OCI-LY3 (cell line): ENCODE data around the gene SVIL.

Experiments used
- H2AFZ ChIP-seq: fragments of 200-600, 300-600 bp; shearing (Covaris generic); 2 replicates; pipeline ENCODE4 v1.6.0; 2014; ENCODE audit warnings: antibody characterized with exemption, low read depth, low read length
- H3K27ac ChIP-seq: fragments of 200-600, 300-600 bp; sonication (generic); 2 replicates; pipeline ENCODE4 v1.5.1; 2014; ENCODE audit warnings: mild to moderate bottlenecking, low read length, moderate library complexity, mixed read lengths
- H3K27me3 ChIP-seq: fragments of 200-600, 300-600 bp; sonication (generic); 2 replicates; pipeline ENCODE4 v1.6.1; 2014; ENCODE audit warnings: low read depth, low read length, mixed read lengths
- H3K36me3 ChIP-seq: fragments of 200-600, 300-600 bp; sonication (generic); replicated peaks from 2 replicates; pipeline ENCODE3; 2014; ENCODE audit warnings: low read depth, low read length, mixed read lengths
- H3K4me1 ChIP-seq: fragments of 300-600, 200-600 bp; sonication (generic); 2 replicates; pipeline ENCODE4 v1.6.1; 2014; ENCODE audit warnings: low read length, mixed read lengths
- H3K4me2 ChIP-seq: fragments of 200-600, 300-600 bp; sonication (generic); 2 replicates; pipeline ENCODE4 v1.6.1; 2014; ENCODE audit warnings: low read length, mixed read lengths
- H3K4me3 ChIP-seq: fragments of 300-600, 200-600 bp; sonication (generic); 2 replicates; pipeline ENCODE4 v1.5.1; 2014; ENCODE audit warnings: antibody characterized with exemption, mild to moderate bottlenecking, low read length, moderate library complexity
- H3K79me2 ChIP-seq: fragments of 300-600, 200-600 bp; shearing (Covaris generic); 2 replicates; pipeline ENCODE4 v1.6.1; 2014; ENCODE audit warnings: mild to moderate bottlenecking, low read length, mixed read lengths
- H3K9ac ChIP-seq: fragments of 300-600, 200-600 bp; shearing (Covaris generic); 2 replicates; pipeline ENCODE4 v1.6.0; 2014; ENCODE audit warnings: mild to moderate bottlenecking, low read length, moderate library complexity
- H3K9me3 ChIP-seq: fragments of 200-600, 300-600 bp; shearing (Covaris generic); 2 replicates; pipeline ENCODE4 v1.6.1; 2014; ENCODE audit warnings: low read length, mixed read lengths; ENCODE audit not compliant: insufficient read depth
- H4K20me1 ChIP-seq: fragments of 200-600, 300-600 bp; sonication (generic); 2 replicates; pipeline ENCODE4 v1.6.1; 2016; ENCODE audit warnings: low read length, mixed read lengths; ENCODE audit not compliant: insufficient read depth
- EZH2phosphoT487 ChIP-seq: fragments of 200-600 bp; shearing (Covaris generic); IDR thresholded peaks from 2 replicates; pipeline ENCODE4 v1.6.1; 2018; ENCODE audit warnings: antibody characterized with exemption, mixed run types, low read depth
- TF ChIP-seq, protein P1 (sequence below): fragments of 200-600, 300-600 bp; sonication (generic); IDR thresholded peaks from 2 replicates; pipeline ENCODE4 v1.5.1; 2014; ENCODE audit warnings: antibody characterized with exemption, low read length, low read depth

Gene SVIL

DNA sequence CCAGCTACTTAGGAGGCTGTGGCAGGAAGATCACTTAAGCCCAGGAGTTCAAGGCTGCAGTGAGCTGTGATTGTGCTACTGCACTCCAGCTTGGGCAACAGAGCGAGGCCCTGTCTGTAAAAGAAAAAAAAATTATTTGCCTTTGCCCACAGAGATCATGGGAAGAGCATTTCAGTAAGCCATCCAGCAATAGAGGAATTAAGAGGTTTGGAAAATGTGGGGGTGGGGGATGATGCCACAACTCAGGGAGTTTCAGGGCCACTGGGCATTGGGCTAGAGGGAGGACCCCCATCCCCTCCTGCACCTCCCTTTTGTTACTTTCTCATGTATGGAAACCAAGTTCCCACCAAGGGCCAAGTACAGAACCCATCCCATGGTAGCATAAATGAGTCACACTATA lies 38.4 kb downstream of the SVIL start:
- Histone ChIP-seq H3K4me1 (no peaks in the 10 kb centered on the region), H3K9me3 (no peaks in the 10 kb centered on the region), H3K4me3 (no peak overlapping the region), H3K4me2 (no peak overlapping the region), H3K79me2 (no peaks in the 10 kb centered on the region), H3K27me3 (no peaks in the 10 kb centered on the region), H3K36me3 (no peaks in the 10 kb centered on the region), H3K9ac (no peak overlapping the region), H2AFZ (no peak overlapping the region), H4K20me1 (no peaks in the 10 kb centered on the region), H3K27ac (no peak overlapping the region)
- no peak for TF ChIP-seq EZH2phosphoT487
- TF ChIP-seq, protein P1, sequence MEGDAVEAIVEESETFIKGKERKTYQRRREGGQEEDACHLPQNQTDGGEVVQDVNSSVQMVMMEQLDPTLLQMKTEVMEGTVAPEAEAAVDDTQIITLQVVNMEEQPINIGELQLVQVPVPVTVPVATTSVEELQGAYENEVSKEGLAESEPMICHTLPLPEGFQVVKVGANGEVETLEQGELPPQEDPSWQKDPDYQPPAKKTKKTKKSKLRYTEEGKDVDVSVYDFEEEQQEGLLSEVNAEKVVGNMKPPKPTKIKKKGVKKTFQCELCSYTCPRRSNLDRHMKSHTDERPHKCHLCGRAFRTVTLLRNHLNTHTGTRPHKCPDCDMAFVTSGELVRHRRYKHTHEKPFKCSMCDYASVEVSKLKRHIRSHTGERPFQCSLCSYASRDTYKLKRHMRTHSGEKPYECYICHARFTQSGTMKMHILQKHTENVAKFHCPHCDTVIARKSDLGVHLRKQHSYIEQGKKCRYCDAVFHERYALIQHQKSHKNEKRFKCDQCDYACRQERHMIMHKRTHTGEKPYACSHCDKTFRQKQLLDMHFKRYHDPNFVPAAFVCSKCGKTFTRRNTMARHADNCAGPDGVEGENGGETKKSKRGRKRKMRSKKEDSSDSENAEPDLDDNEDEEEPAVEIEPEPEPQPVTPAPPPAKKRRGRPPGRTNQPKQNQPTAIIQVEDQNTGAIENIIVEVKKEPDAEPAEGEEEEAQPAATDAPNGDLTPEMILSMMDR, result no peak

DNA sequence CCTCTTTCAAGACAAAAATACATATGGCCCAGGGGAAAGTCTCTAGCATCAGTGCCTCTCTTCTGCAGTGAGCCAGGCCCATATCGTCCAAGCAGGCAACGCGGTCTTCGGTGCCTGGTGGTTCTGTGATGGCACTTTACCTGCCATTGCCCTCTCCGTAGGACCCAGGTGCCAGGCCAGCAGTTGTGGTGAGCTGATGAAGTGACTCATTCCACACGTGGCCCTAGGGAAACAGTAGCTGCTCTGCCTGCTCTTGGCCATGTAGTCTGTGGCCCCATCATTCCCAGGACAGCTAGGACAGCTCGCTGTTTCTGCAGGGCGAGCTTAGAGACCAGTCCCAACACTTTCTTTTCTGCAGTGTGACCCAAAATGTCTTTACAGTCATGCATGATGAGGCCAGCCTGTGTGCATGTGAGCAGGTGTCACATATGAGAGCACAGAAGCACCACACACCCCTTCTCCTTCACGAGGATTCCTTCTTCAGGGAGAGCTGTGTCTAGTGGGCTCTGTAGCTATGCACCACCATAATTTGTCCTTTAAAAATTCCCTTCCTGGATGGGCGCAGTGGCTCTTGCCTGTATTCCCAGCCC lies 39.0 kb downstream of the SVIL start:
- no peak for TF ChIP-seq EZH2phosphoT487
- TF ChIP-seq, protein P1, result no peak
- Histone ChIP-seq H3K27me3 (no peaks in the 10 kb centered on the region), H3K79me2 (no peaks in the 10 kb centered on the region), H2AFZ (no peak overlapping the region), H3K36me3 (no peaks in the 10 kb centered on the region), H3K9me3 (no peaks in the 10 kb centered on the region), H3K27ac (no peak overlapping the region), H4K20me1 (no peaks in the 10 kb centered on the region), H3K4me3 (no peak overlapping the region), H3K4me2 (no peak overlapping the region), H3K4me1 (no peaks in the 10 kb centered on the region), H3K9ac (no peak overlapping the region)

DNA sequence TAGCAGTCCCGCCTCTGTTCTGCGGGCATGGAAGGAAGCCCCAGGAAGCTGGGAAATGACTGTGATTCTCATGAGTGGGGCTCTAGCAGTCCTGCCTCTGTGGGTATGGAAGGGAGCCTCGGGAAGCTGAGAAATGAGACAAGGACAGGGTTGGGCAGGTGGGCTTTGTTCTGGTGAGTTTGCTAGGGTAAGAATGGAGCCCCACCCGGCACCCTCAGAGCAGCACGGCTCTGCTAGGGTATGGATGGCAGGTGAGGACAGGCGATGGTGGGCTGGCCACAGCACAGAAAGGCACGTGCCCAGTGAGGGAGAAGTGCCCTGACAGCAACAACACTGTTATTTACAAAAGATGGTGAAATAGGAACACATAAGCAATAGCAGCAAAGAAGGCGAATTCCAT lies 39.6 kb downstream of the SVIL start:
- H2AFZ ChIP-seq, result no peak overlapping the region
- no peaks in the 10 kb centered on the region for H4K20me1 ChIP-seq
- H3K27me3 ChIP-seq, result no peaks in the 10 kb centered on the region
- no peaks in the 10 kb centered on the region for H3K9me3 ChIP-seq
- no peaks in the 10 kb centered on the region for H3K36me3 ChIP-seq
- H3K27ac ChIP-seq, result no peak overlapping the region
- H3K9ac ChIP-seq, result no peak overlapping the region
- no peak overlapping the region for H3K4me2 ChIP-seq
- H3K79me2 ChIP-seq, result no peaks in the 10 kb centered on the region
- no peaks in the 10 kb centered on the region for H3K4me1 ChIP-seq
- H3K4me3 ChIP-seq, result no peak overlapping the region
- TF ChIP-seq EZH2phosphoT487, result no peak
- TF ChIP-seq, protein P1, result no peak

DNA sequence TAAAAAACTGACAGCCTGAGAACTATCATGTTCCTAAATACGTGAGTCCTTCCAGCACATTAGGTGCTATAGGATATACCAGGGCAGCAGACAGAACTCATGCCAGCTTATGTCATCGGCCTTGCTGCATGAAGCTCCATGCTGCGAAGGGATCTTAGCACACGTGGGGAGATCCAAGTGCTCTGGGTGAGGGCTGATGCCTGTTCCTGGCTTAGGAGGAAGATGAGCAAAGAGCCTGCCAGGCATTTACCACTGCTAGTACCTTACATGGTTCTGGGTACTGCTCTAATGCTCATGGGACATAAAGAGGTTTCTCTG lies 43.2 kb downstream of the SVIL start:
- H4K20me1 ChIP-seq, result no peaks in the 10 kb centered on the region
- H3K79me2 ChIP-seq, result no peaks in the 10 kb centered on the region
- H3K4me2 ChIP-seq, result no peak overlapping the region
- no peaks in the 10 kb centered on the region for H3K36me3 ChIP-seq
- H2AFZ ChIP-seq, result no peak overlapping the region
- no peak overlapping the region for H3K27ac ChIP-seq
- H3K9ac ChIP-seq, result no peak overlapping the region
- H3K4me1 ChIP-seq, result no peaks in the 10 kb centered on the region
- no peak for TF ChIP-seq EZH2phosphoT487
- TF ChIP-seq, protein P1, result no peak
- H3K9me3 ChIP-seq, result no peaks in the 10 kb centered on the region
- H3K27me3 ChIP-seq, result no peaks in the 10 kb centered on the region
- no peak overlapping the region for H3K4me3 ChIP-seq
